Activated effector memory CD4-positive, alpha-beta T cell treated with anti-CD3 and anti-CD28 coated beads, Interleukin-2, amount 50 U/mL, for 16 hours (primary cell): Measurements from ENCODE around the gene NRP1.

Experiments used
- DNase-seq: peaks from one replicate; pipeline ENCODE4 v3.0.0-alpha.2; 2020

Gene NRP1

GRCh38 chr10:33347211-33347610 is 12.7 kb upstream of the NRP1 start:
- no peak for DNase-seq

- DNase-seq: no peak
These were observed 10.8 kb upstream of the NRP1 start for GRCh38 chr10:33345236-33345635.

GRCh38 chr10:33344676-33345075 is 10.2 kb upstream of the NRP1 start:
- no peak for DNase-seq

GRCh38 chr10:33341637-33342036 is 7.2 kb upstream of the NRP1 start:
- DNase-seq: no peak

- no peak for DNase-seq
These were observed 3.0 kb upstream of the NRP1 start for GRCh38 chr10:33337326-33337957.

DNA sequence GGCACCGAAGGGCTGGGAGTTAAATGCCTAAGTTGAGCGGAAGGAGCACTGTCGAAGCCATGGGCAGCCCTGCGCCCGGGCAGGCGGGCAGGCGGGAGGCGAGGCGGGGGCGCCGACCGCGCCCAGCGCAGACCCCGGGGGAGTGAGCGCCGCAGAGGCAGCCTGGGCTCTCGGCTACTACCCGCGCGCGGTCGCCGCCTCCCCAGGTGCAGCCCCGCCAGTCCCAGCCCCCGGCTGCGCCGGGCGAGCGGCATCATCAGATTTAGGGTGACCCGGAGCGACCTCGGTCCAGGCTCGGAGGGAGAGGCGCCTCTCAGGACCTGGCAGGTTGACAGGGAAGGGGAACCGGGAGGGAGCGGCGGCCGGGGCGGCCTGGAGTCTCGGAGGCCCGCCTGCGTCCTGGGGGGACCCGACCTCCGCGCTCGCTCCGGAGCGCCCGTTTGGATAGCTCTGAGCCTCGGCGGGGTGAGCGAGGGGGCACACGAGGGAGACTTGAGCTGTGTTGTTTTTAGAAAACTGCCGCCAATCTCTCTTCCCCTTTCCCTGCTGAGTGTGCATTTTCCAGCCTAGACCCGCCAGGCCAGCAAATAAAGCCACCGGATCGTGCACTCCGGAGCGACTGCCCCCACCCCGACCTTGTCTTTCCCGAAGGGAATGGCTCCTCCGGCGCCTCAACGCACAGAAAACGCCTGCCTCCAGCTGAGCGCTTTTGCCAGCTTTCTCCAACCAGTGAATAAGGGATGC is 2.3 kb upstream of the NRP1 start:
- no peak for DNase-seq

DNA sequence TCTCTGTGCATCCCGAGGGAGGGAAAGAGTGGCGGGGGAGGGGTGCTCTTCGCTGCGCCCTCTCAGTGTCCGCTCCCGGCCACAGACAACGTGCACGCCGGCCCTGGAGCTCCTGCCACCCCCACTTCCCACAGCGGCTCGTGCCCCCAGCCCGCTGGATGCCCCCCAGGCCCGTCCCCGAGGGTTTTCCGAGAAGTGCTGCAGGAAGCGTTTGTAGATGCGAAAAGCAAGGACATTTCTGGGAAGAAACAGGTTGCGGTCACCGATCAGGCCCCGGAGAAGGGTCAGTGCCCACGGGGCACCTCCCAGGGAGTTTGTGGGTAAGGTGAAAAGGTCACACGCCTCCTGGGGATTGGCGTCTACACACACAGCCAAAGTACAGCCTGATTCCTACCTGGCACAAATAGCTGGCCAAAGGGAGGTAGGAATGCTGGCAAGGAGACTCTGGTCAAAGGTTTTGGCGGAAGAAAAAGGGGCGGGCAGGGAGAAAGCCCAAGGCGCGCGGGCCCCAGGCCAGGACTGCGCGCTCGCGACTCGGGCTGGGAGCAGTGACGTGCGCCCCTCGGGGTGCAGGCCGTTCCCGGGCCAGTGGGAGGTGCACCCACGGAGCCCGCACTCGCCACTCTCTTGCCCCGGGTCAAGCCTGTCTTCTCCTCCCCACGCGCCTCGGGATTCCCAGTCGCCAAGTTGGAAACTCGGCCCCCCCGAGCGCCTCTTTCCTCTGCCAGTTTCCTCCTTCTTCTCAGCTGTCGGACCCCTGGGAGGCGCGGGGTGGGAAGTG is 1.5 kb upstream of the NRP1 start:
- DNase-seq: peak; percentile 62

GRCh38 chr10:33335551-33335800 is 1.0 kb upstream of the NRP1 start:
- no peak for DNase-seq

- DNase-seq: peak; percentile 65
These were observed 511 bp upstream of the NRP1 start for GRCh38 chr10:33334805-33335550.

- DNase-seq: peak; percentile 67
These were observed 986 bp downstream of the NRP1 start for GRCh38 chr10:33333260-33334101.

DNA sequence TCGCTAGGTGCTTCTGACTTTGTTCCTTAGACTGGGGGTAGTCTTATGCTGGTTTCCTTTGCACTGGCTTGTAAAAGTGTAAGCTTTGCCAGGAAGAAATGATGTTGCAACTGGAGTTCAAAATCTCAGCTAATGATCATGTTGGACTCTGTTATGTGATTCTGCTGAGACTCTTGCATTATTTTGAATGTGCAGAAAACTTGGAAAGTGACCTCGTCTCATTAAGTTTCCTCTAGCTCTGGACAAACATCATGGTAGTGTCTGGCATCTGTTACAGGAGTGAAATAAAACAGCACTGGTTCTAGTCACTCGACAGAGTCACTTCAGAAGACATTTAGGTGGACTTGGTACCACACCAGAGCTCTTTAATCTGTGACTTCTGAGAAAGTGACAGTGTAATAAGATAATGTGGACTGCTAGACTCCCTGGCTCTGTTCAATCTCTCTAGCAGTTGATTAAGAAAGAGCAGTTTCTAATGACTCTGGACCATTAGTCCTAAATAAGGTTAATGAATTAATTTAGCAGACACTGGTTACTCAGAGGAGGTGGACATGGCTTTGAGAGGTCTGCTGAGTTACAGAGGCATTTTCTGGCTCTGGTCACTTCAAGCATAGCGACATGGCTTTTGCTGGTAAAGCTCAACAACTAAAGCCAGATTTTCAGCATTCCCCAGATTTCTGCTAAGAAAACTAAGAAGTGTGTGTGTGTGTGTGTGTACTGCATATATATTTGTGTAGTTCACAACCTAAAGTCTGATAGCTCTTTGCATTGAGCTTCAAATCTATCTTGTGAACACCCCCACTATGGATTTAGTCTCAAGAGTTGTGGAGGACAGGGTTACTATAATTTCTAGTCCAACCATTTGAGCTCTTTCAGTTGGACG is 2.0 kb downstream of the NRP1 start:
- DNase-seq: no peak

DNA sequence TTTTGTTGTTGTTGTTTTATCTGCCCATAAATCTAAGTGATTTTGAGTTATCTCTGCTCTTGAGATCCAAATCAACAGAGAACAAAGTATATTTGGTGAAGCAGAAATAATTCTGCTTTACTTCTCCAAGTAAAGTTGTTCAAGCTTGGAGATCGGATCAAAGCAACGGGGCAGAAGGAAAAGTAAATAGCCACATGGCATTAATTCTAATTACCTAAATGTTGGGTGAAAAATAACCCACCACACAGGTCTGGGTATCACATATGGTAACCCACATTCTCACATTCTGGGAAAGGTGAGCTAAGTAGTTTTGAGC is 3.1 kb downstream of the NRP1 start:
- no peak for DNase-seq

DNA sequence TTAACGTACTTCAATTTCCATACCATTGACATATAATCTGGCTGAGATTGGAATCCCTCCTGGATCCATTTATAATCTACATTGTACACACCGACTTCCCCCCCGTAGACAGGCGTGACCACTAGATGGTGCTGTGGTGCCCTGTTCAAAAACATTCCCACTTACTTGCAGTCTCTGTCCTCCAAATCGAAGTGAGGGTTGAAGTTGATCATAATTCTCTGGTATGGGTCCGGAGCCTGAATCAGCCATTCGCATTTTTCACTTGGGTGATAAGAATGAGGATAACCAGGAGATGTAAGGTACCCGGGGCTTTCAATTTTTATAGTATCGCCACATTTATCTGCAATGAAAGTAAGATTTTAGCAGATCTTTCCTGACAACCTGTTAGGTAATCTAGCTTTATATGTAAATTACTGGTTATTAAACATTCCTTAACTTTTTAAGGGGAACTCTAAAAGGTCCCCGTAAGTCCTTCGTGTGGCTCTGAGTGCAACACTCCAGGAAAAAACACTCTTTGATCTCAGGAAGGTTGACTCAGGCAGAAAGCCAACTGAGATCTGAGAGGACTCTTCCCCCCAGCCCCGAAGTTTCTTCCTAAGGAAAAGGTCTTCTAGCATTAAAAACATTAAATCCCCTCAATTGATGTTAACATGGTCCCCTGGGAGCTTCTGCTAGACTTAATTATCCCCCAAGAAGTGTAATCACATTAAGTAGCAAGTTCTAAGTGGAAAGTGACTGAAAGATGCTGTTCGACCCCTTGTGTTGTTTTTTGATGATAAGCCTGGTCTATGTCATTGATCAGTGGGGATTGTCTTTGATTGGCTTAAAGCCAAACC is 3.7 kb downstream of the NRP1 start:
- DNase-seq: peak; percentile 91

DNA sequence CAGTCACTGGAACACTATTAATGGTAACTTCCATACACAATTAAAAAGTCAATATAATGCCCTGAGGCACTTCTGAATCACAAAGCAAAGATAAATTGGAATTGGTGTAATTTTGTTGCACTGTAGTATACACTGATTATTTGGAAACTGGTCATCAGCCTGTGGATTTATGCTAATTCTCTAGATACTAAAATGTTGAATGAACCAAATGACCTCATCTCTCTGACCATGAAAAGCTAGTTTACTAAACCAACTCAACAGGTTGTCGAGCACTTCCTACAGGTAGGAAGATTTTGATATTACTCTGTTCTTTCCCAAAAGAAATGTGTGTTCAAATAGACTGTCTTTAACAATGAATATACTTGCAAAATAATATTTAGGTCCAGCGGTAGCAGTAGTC is 5.3 kb downstream of the NRP1 start:
- no peak for DNase-seq

DNA sequence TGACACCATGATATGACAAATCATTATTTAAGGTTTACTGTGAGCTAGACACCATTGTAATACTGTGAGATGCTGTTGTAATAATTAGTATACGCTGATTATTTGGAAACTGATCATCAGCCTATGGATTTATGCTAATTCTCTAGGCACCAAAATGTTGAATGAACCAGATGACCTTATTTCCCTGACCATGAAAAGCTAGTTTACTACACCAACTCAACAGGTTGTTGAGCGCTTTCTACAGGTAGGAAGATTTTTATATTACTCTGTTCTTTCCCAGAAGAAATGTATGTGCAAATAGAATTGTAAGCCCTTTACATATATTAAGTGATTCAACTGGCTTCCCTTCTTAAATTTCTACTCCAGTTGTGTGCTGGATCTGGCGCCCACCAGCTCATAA is 6.2 kb downstream of the NRP1 start:
- DNase-seq: no peak

DNA sequence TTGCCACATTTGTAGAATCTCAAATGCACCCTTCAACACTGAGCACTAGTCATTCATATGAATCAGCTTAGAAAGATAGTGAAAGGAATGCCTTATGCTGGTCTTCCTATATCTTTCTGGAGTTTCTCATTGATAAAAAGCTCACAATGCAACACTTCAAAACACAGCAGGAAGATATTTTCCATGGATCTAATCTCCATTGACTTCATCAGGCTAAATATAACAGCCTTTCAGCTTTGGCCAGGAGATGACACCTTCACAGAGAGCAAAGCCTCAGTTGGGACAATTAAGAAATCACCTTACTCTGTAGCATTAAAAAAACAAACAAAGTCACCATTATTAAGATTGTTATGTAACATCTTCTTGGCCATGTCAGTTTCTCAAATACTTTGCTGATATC is 6.7 kb downstream of the NRP1 start:
- no peak for DNase-seq

GRCh38 chr10:33326933-33327332 is 7.5 kb downstream of the NRP1 start:
- no peak for DNase-seq

GRCh38 chr10:33325929-33326328 is 8.5 kb downstream of the NRP1 start:
- DNase-seq: no peak

GRCh38 chr10:33323721-33324120 is 10.7 kb downstream of the NRP1 start:
- no peak for DNase-seq

DNA sequence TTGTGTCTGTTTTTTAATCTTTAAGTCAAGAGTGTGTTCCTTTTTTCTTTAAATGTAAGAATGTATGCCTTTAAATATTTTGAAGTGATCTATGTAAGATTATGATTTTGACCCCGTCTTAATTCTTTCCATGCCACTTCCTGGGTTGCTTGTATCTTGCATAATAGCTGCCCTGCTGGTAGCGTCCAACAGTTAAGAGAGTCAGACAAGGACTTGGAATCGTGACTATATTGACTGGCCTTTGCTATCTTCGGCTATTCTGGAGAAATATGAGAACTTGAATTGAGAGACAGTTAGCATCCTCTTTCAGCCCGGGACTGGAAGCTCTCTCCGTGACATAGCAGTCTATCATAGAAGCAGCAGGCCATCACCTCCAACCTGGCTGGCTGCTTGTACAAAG is 13.0 kb downstream of the NRP1 start:
- no peak for DNase-seq

DNA sequence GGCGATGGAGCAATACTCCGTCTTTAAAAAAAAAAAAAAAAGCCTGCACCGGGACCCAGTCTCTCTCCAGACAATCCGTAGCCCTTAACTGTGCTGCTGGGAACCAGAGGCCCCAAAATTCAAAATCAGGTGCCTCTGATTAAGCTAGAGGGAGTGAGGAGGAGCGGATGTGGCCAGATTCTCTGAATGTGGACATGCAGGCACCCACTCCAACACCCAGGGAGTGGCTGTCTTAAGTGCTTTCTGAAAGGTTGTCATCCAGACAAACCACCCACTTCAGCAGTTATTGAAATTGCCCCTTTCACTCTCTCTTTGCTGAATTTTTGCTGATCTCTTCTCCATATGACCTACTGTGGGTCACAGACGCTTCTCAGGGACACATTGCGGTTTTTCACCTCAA is 14.2 kb downstream of the NRP1 start:
- no peak for DNase-seq
